WTC11 (cell line): ENCODE results near the gene PGAP3. TPM values are rescaled to one million over a fixed set of nuclear protein-coding genes. Genes with fewer than 3 reads are reported as not detected.

Experiments used
- ATAC-seq: fragments of 200-7000 bp; cut with Tn5 transposase; 2 replicates; pipeline ENCODE4 v1.10.0; 2021; ENCODE audit warnings: mild to moderate bottlenecking, moderate library complexity
- CTCF ChIA-PET: fragments of 300-600 bp; sonication (Branson Sonifier 250); formaldehyde crosslinking; loops from one replicate; lab custom pipeline; 2021; ENCODE audit warnings: antibody characterized with exemption; lab: Charles Lee
- POLR2A ChIA-PET: fragments of 350-600 bp; sonication (Branson Sonifier 250); formaldehyde crosslinking; loops from one replicate; lab custom pipeline; 2021; ENCODE audit warnings: antibody characterized with exemption; lab: Charles Lee
- DNase-seq: peaks from one replicate; pipeline ENCODE4 v3.0.0; 2021; ENCODE audit warnings: low spot score
- H3K27ac Mint-ChIP-seq: 2 replicates; pipeline ENCODE4 v1.8.0; 2021; ENCODE audit warnings: mixed read lengths
- H3K27me3 Mint-ChIP-seq: 2 replicates; pipeline ENCODE4 v1.8.0; 2021; ENCODE audit warnings: low read depth, mild to moderate bottlenecking, moderate library complexity, mixed read lengths
- H3K36me3 Mint-ChIP-seq: 2 replicates; pipeline ENCODE4 v1.8.0; 2021; ENCODE audit warnings: mixed read lengths
- H3K4me1 Mint-ChIP-seq: 2 replicates; pipeline ENCODE4 v1.8.0; 2022; ENCODE audit warnings: mixed read lengths
- H3K4me3 Mint-ChIP-seq: 2 replicates; pipeline ENCODE4 v1.8.0; 2021; ENCODE audit warnings: mild to moderate bottlenecking, moderate library complexity, mixed read lengths
- H3K9me3 Mint-ChIP-seq: 2 replicates; pipeline ENCODE4 v1.8.0; 2021; ENCODE audit warnings: mixed read lengths
- ELF4 ChIP-seq: sonication (generic); formaldehyde crosslinking; IDR thresholded peaks from 2 replicates; pipeline ENCODE4 v1.8.1; 2022; ENCODE audit warnings: low read depth, mild to moderate bottlenecking, moderate library complexity, missing genetic modification reagents
- GTF2I ChIP-seq: fragments of 250-450 bp; sonication (Bioruptor Pico); conservative IDR thresholded peaks from 2 replicates; pipeline ENCODE4 v1.4.0; 2021; ENCODE audit warnings: mild to moderate bottlenecking
- IRF2 ChIP-seq: sonication (generic); formaldehyde crosslinking; IDR thresholded peaks from 2 replicates; pipeline ENCODE4 v1.8.0; 2022; ENCODE audit warnings: low read depth, missing genetic modification reagents, borderline replicate concordance
- MYBL2 ChIP-seq: sonication (generic); formaldehyde crosslinking; IDR thresholded peaks from 2 replicates; pipeline ENCODE4 v1.8.1; 2023; ENCODE audit warnings: mild to moderate bottlenecking, moderate library complexity, missing genetic modification reagents
- NFATC4 ChIP-seq: fragments of 250-450 bp; sonication (Bioruptor Pico); IDR thresholded peaks from 2 replicates; pipeline ENCODE4 v1.9.0; 2021; ENCODE audit warnings: mild to moderate bottlenecking
- NFE2L1 ChIP-seq: sonication (generic); formaldehyde crosslinking; IDR thresholded peaks from 2 replicates; pipeline ENCODE4 v1.8.1; 2023; ENCODE audit warnings: missing genetic modification reagents
- NFYB ChIP-seq: sonication (generic); formaldehyde crosslinking; conservative IDR thresholded peaks from 2 replicates; pipeline ENCODE4 v1.8.0; 2022; ENCODE audit warnings: low read depth, missing genetic modification reagents
- NR1H2 ChIP-seq: sonication (generic); formaldehyde crosslinking; IDR thresholded peaks from 2 replicates; pipeline ENCODE4 v1.9.0; 2021; ENCODE audit warnings: mild to moderate bottlenecking, moderate library complexity, missing genetic modification reagents
- TCF7 ChIP-seq: sonication (generic); formaldehyde crosslinking; IDR thresholded peaks from 2 replicates; pipeline ENCODE4 v1.8.0; 2022; ENCODE audit warnings: mild to moderate bottlenecking, low read depth, missing genetic modification reagents, moderate library complexity
- ZNF138 ChIP-seq: sonication (generic); formaldehyde crosslinking; conservative IDR thresholded peaks from 2 replicates; pipeline ENCODE4 v1.8.1; 2022; ENCODE audit warnings: mild to moderate bottlenecking, moderate library complexity, missing genetic modification reagents
- ZNF219 ChIP-seq: sonication (generic); formaldehyde crosslinking; IDR thresholded peaks from 2 replicates; pipeline ENCODE4 v1.8.0; 2023; ENCODE audit warnings: missing genetic modification reagents, mild to moderate bottlenecking, borderline replicate concordance
- ZNF423 ChIP-seq: fragments of 250-450 bp; sonication (Bioruptor Pico); IDR thresholded peaks from 2 replicates; pipeline ENCODE4 v2.1.2; 2022; ENCODE audit warnings: mild to moderate bottlenecking, moderate library complexity
- total RNA-seq: library from RNA; stranded (reverse); gene quantifications from 3 replicates; pipeline ENCODE4 v1.2.3, GENCODE V29; 2021
- TF ChIP-seq, protein P1 (sequence below): sonication (generic); formaldehyde crosslinking; IDR thresholded peaks from 2 replicates; pipeline ENCODE4 v1.8.1; 2023; ENCODE audit warnings: mild to moderate bottlenecking, moderate library complexity, missing genetic modification reagents
- TF ChIP-seq, protein P2 (sequence below): sonication (generic); formaldehyde crosslinking; IDR thresholded peaks from 2 replicates; pipeline ENCODE4 v1.8.1; 2022; ENCODE audit warnings: mild to moderate bottlenecking, missing genetic modification reagents, moderate library complexity, borderline replicate concordance
- TF ChIP-seq, protein P3 (sequence below): sonication (generic); formaldehyde crosslinking; IDR thresholded peaks from 2 replicates; pipeline ENCODE4 v1.8.0; 2023; ENCODE audit warnings: missing genetic modification reagents, mild to moderate bottlenecking, borderline replicate concordance
- TF ChIP-seq, protein P4 (sequence below): sonication (generic); formaldehyde crosslinking; IDR thresholded peaks from 2 replicates; pipeline ENCODE4 v1.8.1; 2023; ENCODE audit warnings: mild to moderate bottlenecking, missing genetic modification reagents, moderate library complexity
- TF ChIP-seq, protein P5 (sequence below): sonication (generic); formaldehyde crosslinking; IDR thresholded peaks from 2 replicates; pipeline ENCODE4 v1.8.1; 2023; ENCODE audit warnings: mild to moderate bottlenecking, missing genetic modification reagents, moderate library complexity
- TF ChIP-seq, protein P6 (sequence below): sonication (generic); formaldehyde crosslinking; IDR thresholded peaks from 2 replicates; pipeline ENCODE4 v1.8.1; 2023; ENCODE audit warnings: mild to moderate bottlenecking, missing genetic modification reagents

Gene PGAP3
- total RNA-seq, 1 experiment from 2014 or later = 24.9 TPM

DNA sequence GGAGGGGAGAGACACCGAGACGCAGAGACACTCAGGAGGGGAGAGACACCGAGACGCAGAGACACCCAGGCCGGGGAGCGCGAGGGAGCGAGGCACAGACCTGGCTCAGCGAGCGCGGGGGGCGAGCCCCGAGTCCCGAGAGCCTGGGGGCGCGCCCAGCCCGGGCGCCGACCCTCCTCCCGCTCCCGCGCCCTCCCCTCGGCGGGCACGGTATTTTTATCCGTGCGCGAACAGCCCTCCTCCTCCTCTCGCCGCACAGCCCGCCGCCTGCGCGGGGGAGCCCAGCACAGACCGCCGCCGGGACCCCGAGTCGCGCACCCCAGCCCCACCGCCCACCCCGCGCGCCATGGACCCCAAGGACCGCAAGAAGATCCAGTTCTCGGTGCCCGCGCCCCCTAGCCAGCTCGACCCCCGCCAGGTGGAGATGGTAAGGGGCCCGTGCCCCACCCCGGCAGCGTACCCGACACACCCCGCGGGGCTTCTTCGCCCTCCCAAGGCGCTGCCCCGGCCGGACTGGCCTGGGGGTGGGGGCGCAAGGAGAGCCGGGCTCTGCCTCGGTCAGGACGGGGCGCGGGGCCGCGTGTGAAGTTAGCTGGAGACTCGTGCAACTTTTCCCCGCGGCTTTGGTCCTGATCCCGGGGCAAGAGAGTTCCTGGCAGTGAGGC lies 60.7 kb downstream of the PGAP3 start (continued):
- TF ChIP-seq, protein P1, sequence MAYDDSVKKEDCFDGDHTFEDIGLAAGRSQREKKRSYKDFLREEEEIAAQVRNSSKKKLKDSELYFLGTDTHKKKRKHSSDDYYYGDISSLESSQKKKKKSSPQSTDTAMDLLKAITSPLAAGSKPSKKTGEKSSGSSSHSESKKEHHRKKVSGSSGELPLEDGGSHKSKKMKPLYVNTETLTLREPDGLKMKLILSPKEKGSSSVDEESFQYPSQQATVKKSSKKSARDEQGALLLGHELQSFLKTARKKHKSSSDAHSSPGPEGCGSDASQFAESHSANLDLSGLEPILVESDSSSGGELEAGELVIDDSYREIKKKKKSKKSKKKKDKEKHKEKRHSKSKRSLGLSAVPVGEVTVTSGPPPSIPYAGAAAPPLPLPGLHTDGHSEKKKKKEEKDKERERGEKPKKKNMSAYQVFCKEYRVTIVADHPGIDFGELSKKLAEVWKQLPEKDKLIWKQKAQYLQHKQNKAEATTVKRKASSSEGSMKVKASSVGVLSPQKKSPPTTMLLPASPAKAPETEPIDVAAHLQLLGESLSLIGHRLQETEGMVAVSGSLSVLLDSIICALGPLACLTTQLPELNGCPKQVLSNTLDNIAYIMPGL = 0 out of 2 replicates have a peak, but pooled peaks have one; percentile 13
- TF ChIP-seq, all 79 proteins: peak for 3

DNA sequence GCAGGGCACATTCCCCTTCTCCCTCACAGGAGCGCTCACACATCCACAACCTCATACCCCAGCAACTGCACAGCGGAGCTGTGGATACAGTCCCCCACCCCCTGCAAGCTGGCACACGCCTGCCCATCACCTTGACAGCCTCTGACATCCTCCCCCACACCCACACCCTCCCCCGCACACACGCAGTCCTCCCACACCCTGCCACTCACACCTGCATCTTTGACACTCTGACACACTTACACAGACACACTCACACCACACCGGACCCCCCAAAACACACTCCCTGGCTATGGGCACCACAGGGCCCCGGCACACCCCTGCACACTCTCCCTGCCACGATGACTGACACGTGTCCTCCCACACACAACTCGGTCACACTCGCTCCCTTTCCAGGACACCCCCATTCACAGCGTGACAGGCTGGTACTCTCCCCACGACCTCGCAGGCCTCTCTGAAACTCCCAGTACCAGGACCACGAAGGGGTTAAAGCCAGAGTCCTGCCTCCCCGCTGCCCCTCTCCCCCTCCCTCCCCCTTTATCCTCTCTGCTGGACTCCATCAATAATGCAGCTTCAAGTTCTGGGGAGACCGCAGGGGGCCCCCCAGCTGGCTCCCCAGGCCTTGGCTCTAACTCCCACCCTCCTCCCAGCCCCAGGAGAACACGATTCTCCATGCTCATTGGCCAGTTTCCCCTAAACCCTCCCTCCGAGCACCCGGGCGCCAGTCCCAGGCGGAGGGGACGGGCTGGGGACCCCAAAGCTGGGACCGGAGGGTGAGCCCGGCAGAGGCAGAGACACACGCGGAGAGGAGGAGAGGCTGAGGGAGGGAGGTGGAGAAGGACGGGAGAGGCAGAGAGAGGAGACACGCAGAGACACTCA lies 61.4 kb downstream of the PGAP3 start, which contains the start of gene PPP1R1B:
PPP1R1B (plus strand) TSS at position 782 of the 876 bp plus-strand sequence. CDS start 441 bp downstream, outside the sequence.
- Mint-ChIP-seq H3K27me3 (peaks cover 55% of the 10 kb centered on the region), H3K9me3 (no peaks in the 10 kb centered on the region), H3K4me1 (peaks cover 67% of the 10 kb centered on the region), H3K36me3 (no peaks in the 10 kb centered on the region)
- POLR2A ChIA-PET = no interaction called here
- TF ChIP-seq ZNF219 (CRISPR knock-in tag) (peak; percentile 42; the same call in 1 of the 2 replicates), IRF2 (CRISPR knock-in tag) (no peak), NR1H2 (CRISPR knock-in tag) (no peak), ZNF138 (CRISPR knock-in tag) (no peak), NFYB (CRISPR knock-in tag) (no peak), ZNF423 (CRISPR knock-in tag) (peak; percentile 90)
- TF ChIP-seq, protein P2, sequence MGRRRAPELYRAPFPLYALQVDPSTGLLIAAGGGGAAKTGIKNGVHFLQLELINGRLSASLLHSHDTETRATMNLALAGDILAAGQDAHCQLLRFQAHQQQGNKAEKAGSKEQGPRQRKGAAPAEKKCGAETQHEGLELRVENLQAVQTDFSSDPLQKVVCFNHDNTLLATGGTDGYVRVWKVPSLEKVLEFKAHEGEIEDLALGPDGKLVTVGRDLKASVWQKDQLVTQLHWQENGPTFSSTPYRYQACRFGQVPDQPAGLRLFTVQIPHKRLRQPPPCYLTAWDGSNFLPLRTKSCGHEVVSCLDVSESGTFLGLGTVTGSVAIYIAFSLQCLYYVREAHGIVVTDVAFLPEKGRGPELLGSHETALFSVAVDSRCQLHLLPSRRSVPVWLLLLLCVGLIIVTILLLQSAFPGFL (CRISPR knock-in tag) = no peak
- TF ChIP-seq, protein P3, sequence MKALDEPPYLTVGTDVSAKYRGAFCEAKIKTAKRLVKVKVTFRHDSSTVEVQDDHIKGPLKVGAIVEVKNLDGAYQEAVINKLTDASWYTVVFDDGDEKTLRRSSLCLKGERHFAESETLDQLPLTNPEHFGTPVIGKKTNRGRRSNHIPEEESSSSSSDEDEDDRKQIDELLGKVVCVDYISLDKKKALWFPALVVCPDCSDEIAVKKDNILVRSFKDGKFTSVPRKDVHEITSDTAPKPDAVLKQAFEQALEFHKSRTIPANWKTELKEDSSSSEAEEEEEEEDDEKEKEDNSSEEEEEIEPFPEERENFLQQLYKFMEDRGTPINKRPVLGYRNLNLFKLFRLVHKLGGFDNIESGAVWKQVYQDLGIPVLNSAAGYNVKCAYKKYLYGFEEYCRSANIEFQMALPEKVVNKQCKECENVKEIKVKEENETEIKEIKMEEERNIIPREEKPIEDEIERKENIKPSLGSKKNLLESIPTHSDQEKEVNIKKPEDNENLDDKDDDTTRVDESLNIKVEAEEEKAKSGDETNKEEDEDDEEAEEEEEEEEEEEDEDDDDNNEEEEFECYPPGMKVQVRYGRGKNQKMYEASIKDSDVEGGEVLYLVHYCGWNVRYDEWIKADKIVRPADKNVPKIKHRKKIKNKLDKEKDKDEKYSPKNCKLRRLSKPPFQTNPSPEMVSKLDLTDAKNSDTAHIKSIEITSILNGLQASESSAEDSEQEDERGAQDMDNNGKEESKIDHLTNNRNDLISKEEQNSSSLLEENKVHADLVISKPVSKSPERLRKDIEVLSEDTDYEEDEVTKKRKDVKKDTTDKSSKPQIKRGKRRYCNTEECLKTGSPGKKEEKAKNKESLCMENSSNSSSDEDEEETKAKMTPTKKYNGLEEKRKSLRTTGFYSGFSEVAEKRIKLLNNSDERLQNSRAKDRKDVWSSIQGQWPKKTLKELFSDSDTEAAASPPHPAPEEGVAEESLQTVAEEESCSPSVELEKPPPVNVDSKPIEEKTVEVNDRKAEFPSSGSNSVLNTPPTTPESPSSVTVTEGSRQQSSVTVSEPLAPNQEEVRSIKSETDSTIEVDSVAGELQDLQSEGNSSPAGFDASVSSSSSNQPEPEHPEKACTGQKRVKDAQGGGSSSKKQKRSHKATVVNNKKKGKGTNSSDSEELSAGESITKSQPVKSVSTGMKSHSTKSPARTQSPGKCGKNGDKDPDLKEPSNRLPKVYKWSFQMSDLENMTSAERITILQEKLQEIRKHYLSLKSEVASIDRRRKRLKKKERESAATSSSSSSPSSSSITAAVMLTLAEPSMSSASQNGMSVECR (CRISPR knock-in tag) = peak; percentile 50; the same call in 1 of the 2 replicates
- TF ChIP-seq, all 79 proteins: peak for 3
- no peak within 1 kb of the TSS for H3K27ac Mint-ChIP-seq
- DNase-seq = peak; percentile 39
- CTCF ChIA-PET = interaction anchor here (0.5 to 23.6 kb wide), 15 partner anchors 6 to 1180 kb away, joined by 3 to 876 read pairs (median 5); partner anchors contain the start of genes MIEN1, PNMT, STARD3 and TCAP
- peak within 1 kb of the TSS; percentile 85 for H3K4me3 Mint-ChIP-seq
- ATAC-seq = peak; percentile 7

DNA sequence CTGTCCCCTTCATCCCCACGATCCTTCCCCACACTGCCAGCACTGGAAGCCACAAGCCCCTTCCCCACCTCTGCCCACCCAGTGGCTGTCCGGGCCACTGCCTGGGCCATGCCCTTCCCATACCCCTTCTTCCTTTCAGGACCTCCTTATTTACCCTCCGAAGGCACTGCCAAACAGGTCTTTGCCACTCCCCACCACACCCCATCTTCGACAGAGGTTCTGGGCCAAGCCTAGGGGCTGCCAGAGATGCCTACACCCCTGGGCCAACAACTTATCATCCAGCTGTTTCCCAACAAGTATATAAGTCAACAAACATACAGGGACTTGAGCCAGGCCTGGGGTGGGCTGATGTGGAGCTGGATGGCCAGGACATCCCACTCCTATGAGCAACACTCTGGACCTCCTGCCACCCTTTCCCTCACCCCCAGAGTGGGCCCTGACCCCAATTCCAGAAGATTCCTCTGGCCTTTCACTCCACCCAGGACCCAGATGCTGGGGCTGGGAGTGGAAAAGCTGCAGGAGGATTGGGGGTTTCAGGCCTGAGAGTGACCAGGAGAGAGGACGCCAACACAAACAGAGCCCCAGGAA lies 62.6 kb downstream of the PGAP3 start:
- Mint-ChIP-seq H3K27me3 (peaks cover 66% of the 10 kb centered on the region), H3K27ac (no peak overlapping the region), H3K4me1 (peaks cover 56% of the 10 kb centered on the region), H3K9me3 (no peaks in the 10 kb centered on the region), H3K36me3 (no peaks in the 10 kb centered on the region), H3K4me3 (peak overlapping the region; percentile 85; the same call in 1 of the 2 replicates)
- CTCF ChIA-PET = interaction anchor here (1.1 to 23.6 kb wide), 12 partner anchors 7 to 389 kb away, joined by 3 to 876 read pairs (median 23); partner anchors contain the start of genes ERBB2, MIEN1, PNMT and TCAP
- POLR2A ChIA-PET = no interaction called here
- DNase-seq = no peak
- no peak for ATAC-seq
- TF ChIP-seq TCF7 = no peak
- TF ChIP-seq ZNF138 (CRISPR knock-in tag) = no peak
- no peak for TF ChIP-seq NFE2L1 (CRISPR knock-in tag)
- TF ChIP-seq ELF4 (CRISPR knock-in tag) = no peak
- TF ChIP-seq NFATC4 = no peak
- TF ChIP-seq GTF2I (CRISPR knock-in tag) = no peak
- TF ChIP-seq, protein P4, sequence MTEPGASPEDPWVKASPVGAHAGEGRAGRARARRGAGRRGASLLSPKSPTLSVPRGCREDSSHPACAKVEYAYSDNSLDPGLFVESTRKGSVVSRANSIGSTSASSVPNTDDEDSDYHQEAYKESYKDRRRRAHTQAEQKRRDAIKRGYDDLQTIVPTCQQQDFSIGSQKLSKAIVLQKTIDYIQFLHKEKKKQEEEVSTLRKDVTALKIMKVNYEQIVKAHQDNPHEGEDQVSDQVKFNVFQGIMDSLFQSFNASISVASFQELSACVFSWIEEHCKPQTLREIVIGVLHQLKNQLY (CRISPR knock-in tag) = no peak
- TF ChIP-seq, protein P5, sequence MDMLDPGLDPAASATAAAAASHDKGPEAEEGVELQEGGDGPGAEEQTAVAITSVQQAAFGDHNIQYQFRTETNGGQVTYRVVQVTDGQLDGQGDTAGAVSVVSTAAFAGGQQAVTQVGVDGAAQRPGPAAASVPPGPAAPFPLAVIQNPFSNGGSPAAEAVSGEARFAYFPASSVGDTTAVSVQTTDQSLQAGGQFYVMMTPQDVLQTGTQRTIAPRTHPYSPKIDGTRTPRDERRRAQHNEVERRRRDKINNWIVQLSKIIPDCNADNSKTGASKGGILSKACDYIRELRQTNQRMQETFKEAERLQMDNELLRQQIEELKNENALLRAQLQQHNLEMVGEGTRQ (CRISPR knock-in tag) = no peak
- no peak for TF ChIP-seq MYBL2 (CRISPR knock-in tag)
- TF ChIP-seq, protein P6, sequence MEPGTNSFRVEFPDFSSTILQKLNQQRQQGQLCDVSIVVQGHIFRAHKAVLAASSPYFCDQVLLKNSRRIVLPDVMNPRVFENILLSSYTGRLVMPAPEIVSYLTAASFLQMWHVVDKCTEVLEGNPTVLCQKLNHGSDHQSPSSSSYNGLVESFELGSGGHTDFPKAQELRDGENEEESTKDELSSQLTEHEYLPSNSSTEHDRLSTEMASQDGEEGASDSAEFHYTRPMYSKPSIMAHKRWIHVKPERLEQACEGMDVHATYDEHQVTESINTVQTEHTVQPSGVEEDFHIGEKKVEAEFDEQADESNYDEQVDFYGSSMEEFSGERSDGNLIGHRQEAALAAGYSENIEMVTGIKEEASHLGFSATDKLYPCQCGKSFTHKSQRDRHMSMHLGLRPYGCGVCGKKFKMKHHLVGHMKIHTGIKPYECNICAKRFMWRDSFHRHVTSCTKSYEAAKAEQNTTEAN (CRISPR knock-in tag) = no peak
